HCT116 (cell line): Measurements from ENCODE around the gene ATRN. TPM values are rescaled to one million over a fixed set of nuclear protein-coding genes. Genes with fewer than 3 reads are reported as not detected.

ENCODE experiments used
- ATAC-seq: fragments of 200-7000 bp; cut with Tn5 transposase; 2 replicates; pipeline ENCODE4 v1.9.1; 2020; ENCODE audit warnings: mild to moderate bottlenecking, moderate library complexity
- BruUV-seq: library from RNA; stranded (reverse); fragments of 400-500 nt; replicated peaks from 2 replicates; lab custom pipeline; 2021; lab: Mats Ljungman, UMichigan
- CTCF ChIA-PET: fragments of 300-600 bp; sonication (Branson Sonifier 250); formaldehyde crosslinking; loops from one replicate; lab custom pipeline; 2021; ENCODE audit warnings: antibody characterized with exemption; lab: Charles Lee
- POLR2A ChIA-PET: fragments of 300-600, 350-600 bp; sonication (Branson Sonifier 250); formaldehyde crosslinking; loops from one replicate; lab custom pipeline; 2021; ENCODE audit warnings: antibody characterized with exemption; lab: Charles Lee
- RAD21 ChIA-PET, 2 experiments: fragments of 300-600 bp; sonication (Branson Sonifier 250); formaldehyde crosslinking; loops; one replicate each; lab custom pipeline; 2023; ENCODE audit warnings: low total read pairs in 2 of 2; ENCODE audit not compliant: uncharacterized antibody in 2 of 2, unreplicated experiment in 2 of 2, low non-redundant PET in 1 of 2; lab: Charles Lee
- DNase-seq: peaks from one replicate; pipeline ENCODE4 v3.0.0-alpha.2; 2010; ENCODE audit warnings: low read depth, low spot score
- H2AFZ ChIP-seq: fragments of 200-600 bp; shearing (Covaris generic), sonication (generic); 2 replicates; pipeline ENCODE4 v1.6.1; 2017; ENCODE audit warnings: low read depth, mixed run types, mixed read lengths, antibody characterized with exemption, low read length; ENCODE audit not compliant: poor library complexity, severe bottlenecking
- H3K27ac ChIP-seq: 2 replicates; pipeline ENCODE4 v1.5.1; 2012; ENCODE audit warnings: low read depth, low read length
- H3K27me3 ChIP-seq: fragments of 200-600 bp; sonication (generic); 2 replicates; pipeline ENCODE4 v1.6.1; 2016; ENCODE audit warnings: mixed run types, low read length, mixed read lengths; ENCODE audit not compliant: insufficient read depth
- H3K36me3 ChIP-seq, 2 experiments: fragments of 200-500 bp in 1 of 2; fragments of 200-600 bp in 1 of 2; sonication (Bioruptor generic) in 1 of 2; sonication (generic) in 1 of 2; 2 replicates each; pipeline versions ENCODE4 v1.5.1 to v1.6.1; 2014 to 2016; ENCODE audit warnings: low read length in 2 of 2, inconsistent platforms in 1 of 2, mixed read lengths in 1 of 2, mixed run types in 1 of 2; ENCODE audit not compliant: insufficient read depth in 2 of 2, control insufficient read depth in 1 of 2
- H3K4me1 ChIP-seq, 2 experiments: fragments of 200-600 bp in 1 of 2; sonication (generic) in 1 of 2; 2 replicates each; pipeline versions ENCODE4 v1.5.1 to v1.6.1; 2012 to 2017; ENCODE audit warnings: low read length in 2 of 2, inconsistent platforms in 1 of 2, mild to moderate bottlenecking in 1 of 2, mixed read lengths in 1 of 2, mixed run types in 1 of 2, moderate library complexity in 1 of 2; ENCODE audit not compliant: insufficient read depth in 2 of 2, control insufficient read depth in 1 of 2
- H3K4me2 ChIP-seq: fragments of 200-600 bp; sonication (generic); 2 replicates; pipeline ENCODE4 v1.6.1; 2017; ENCODE audit warnings: mixed run types, low read length, mixed read lengths
- H3K4me3 ChIP-seq, 2 experiments: fragments of 200-600 bp in 1 of 2; sonication (generic) in 1 of 2; replicated peaks in 1 of 2; 2 replicates each; pipeline ENCODE4 v1.5.1; 2011 to 2016; ENCODE audit warnings: low read length in 2 of 2, control low read depth in 1 of 2, low read depth in 1 of 2, mild to moderate bottlenecking in 1 of 2, mixed read lengths in 1 of 2, mixed run types in 1 of 2
- H3K79me2 ChIP-seq: fragments of 200-600 bp; sonication (generic); 2 replicates; pipeline ENCODE4 v1.6.1; 2017; ENCODE audit warnings: mild to moderate bottlenecking, mixed run types, low read length, moderate library complexity, mixed read lengths; ENCODE audit not compliant: insufficient read depth
- H3K9ac ChIP-seq: fragments of 200-600 bp; sonication (generic); 2 replicates; pipeline ENCODE4 v1.6.1; 2016; ENCODE audit warnings: low read length, mixed read lengths
- H3K9me2 ChIP-seq: fragments of 200-600 bp; sonication (generic), shearing (Covaris generic); 2 replicates; pipeline ENCODE4 v1.6.1; 2017; ENCODE audit warnings: mixed run types, mild to moderate bottlenecking, moderate library complexity; ENCODE audit not compliant: insufficient read depth
- H3K9me3 ChIP-seq, 2 experiments: fragments of 200-500 bp in 1 of 2; fragments of 200-600 bp in 1 of 2; sonication (Bioruptor generic) in 1 of 2; sonication (generic) in 1 of 2; 2 replicates each; pipeline ENCODE4 v1.6.1; 2014 to 2017; ENCODE audit warnings: low read length in 2 of 2, mixed read lengths in 2 of 2, inconsistent platforms in 1 of 2, low read depth in 1 of 2, mild to moderate bottlenecking in 1 of 2, mixed run types in 1 of 2, moderate library complexity in 1 of 2; ENCODE audit not compliant: control insufficient read depth in 1 of 2, insufficient read depth in 1 of 2
- H4K20me1 ChIP-seq: fragments of 200-600 bp; sonication (generic), shearing (Covaris generic); 2 replicates; pipeline ENCODE4 v1.6.1; 2017; ENCODE audit warnings: mixed run types, mild to moderate bottlenecking, moderate library complexity; ENCODE audit not compliant: insufficient read depth
- EGR1 ChIP-seq: IDR thresholded peaks from 2 replicates; pipeline ENCODE4 v1.6.1; 2012; ENCODE audit warnings: low read depth
- ELF1 ChIP-seq: IDR thresholded peaks from 2 replicates; pipeline ENCODE4 v1.6.1; 2012; ENCODE audit warnings: low read depth, borderline replicate concordance
- EZH2 ChIP-seq: fragments of 200-600 bp; sonication (generic); IDR thresholded peaks from 2 replicates; pipeline ENCODE4 v1.6.1; 2017; ENCODE audit warnings: antibody characterized with exemption, mixed run types
- EZH2phosphoT487 ChIP-seq: fragments of 200-600 bp; IDR thresholded peaks from 2 replicates; pipeline ENCODE4 v1.6.1; 2018; ENCODE audit warnings: antibody characterized with exemption, borderline replicate concordance
- POLR2A ChIP-seq: IDR thresholded peaks from 2 replicates; pipeline ENCODE4 v1.7.0; 2011; ENCODE audit warnings: borderline replicate concordance; ENCODE audit not compliant: insufficient read depth, insufficient read length; ENCODE audit errors: extremely low read depth
- POLR2AphosphoS5 ChIP-seq: IDR thresholded peaks from 2 replicates; pipeline ENCODE4 v1.6.1; 2011; ENCODE audit warnings: mild to moderate bottlenecking, low read depth, low read length, moderate library complexity
- RAD21 ChIP-seq: IDR thresholded peaks from 2 replicates; pipeline ENCODE4 v1.6.1; 2012; ENCODE audit warnings: low read depth, mild to moderate bottlenecking
- REST ChIP-seq: IDR thresholded peaks from 2 replicates; pipeline ENCODE4 v1.6.1; 2012; ENCODE audit warnings: low read depth
- SP1 ChIP-seq: IDR thresholded peaks from 2 replicates; pipeline ENCODE4 v1.6.1; 2012; ENCODE audit warnings: low read depth
- YY1 ChIP-seq: IDR thresholded peaks from 2 replicates; pipeline ENCODE4 v1.6.1; 2011; ENCODE audit warnings: low read length, low read depth, moderate library complexity, mild to moderate bottlenecking; ENCODE audit not compliant: insufficient replicate concordance; ENCODE audit errors: extremely low read depth
- ZBTB33 ChIP-seq: IDR thresholded peaks from 2 replicates; pipeline ENCODE4 v1.6.1; 2011; ENCODE audit warnings: mild to moderate bottlenecking, low read length, moderate library complexity; ENCODE audit not compliant: insufficient replicate concordance; ENCODE audit errors: extremely low read depth
- intact Hi-C: fragments of 100-400 bp; cut with micrococcal nuclease; formaldehyde crosslinking; loops from 2 replicates; pipeline ENCODE4 v1.10.0; 2022
- total RNA-seq: library from RNA; stranded (reverse); gene quantifications from one replicate; pipeline ENCODE4 v1.2.1, GENCODE V29; 2021; ENCODE audit not compliant: unreplicated experiment
- TF ChIP-seq, protein P1 (sequence below), 3 experiments: fragments of 200-600 bp in 1 of 3; sonication (generic) in 1 of 3; IDR thresholded peaks in 2 of 3; conservative IDR thresholded peaks in 1 of 3; 2 replicates each; pipeline ENCODE4 v1.5.1; 2012 to 2017; ENCODE audit warnings: low read depth in 2 of 3, low read length in 2 of 3, antibody characterized with exemption in 1 of 3, borderline replicate concordance in 1 of 3, control low read depth in 1 of 3, mild to moderate bottlenecking in 1 of 3, mixed read lengths in 1 of 3, mixed run types in 1 of 3, moderate library complexity in 1 of 3; ENCODE audit not compliant: insufficient read depth in 1 of 3

ATRN gene
- total RNA-seq, 1 experiment from 2014 or later, result 24.4 TPM

DNA sequence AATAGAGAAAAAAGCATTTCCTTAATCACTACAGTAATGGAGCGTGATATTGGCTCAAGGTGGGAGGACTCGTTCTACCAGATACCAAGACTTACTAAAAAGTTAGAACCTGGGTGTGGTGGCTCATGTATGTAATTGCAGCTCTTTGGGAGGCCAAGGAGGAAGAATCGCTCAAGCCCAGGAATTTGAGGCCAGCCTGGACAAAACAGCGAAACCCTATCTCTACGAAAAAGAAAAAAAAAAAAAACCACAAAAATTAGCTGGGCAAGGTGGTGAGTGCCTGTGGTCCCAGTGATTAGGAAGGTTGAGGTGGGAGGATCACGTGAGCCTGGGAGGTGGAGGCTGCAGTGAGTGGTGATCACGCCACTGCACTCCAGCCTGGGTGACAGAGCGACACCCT lies 24.0 kb upstream of the ATRN start:
- H3K4me1 ChIP-seq, result peaks cover 0 to 3% of the 10 kb centered on the region in 2 experiments; a peak in 1 of 4 replicates
- CTCF ChIA-PET, result no interaction called here
- no peak overlapping the region for H3K4me3 ChIP-seq
- no peak for TF ChIP-seq POLR2A
- TF ChIP-seq REST, result no peak
- TF ChIP-seq ELF1, result no peak
- TF ChIP-seq RAD21, result no peak
- TF ChIP-seq EZH2, result no peak
- TF ChIP-seq YY1, result no peak
- TF ChIP-seq, protein P1, sequence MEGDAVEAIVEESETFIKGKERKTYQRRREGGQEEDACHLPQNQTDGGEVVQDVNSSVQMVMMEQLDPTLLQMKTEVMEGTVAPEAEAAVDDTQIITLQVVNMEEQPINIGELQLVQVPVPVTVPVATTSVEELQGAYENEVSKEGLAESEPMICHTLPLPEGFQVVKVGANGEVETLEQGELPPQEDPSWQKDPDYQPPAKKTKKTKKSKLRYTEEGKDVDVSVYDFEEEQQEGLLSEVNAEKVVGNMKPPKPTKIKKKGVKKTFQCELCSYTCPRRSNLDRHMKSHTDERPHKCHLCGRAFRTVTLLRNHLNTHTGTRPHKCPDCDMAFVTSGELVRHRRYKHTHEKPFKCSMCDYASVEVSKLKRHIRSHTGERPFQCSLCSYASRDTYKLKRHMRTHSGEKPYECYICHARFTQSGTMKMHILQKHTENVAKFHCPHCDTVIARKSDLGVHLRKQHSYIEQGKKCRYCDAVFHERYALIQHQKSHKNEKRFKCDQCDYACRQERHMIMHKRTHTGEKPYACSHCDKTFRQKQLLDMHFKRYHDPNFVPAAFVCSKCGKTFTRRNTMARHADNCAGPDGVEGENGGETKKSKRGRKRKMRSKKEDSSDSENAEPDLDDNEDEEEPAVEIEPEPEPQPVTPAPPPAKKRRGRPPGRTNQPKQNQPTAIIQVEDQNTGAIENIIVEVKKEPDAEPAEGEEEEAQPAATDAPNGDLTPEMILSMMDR (IDR thresholded peaks at IDR 0.05 in 2 of 3, conservative IDR thresholded peaks at IDR 0.05 in 1 of 3; ENCODE audit: borderline replicate concordance in 1 of 3, insufficient read depth in 1 of 3, low read depth in 2 of 3, low read length in 2 of 3), result no peak
- TF ChIP-seq ZBTB33, result no peak
- no peak for TF ChIP-seq POLR2AphosphoS5
- TF ChIP-seq SP1, result no peak
- TF ChIP-seq EGR1, result no peak
- no peak for TF ChIP-seq EZH2phosphoT487
- H3K27ac ChIP-seq, result no peak overlapping the region
- no peak overlapping the region for H3K9ac ChIP-seq
- POLR2A ChIA-PET, result no interaction called here
- no peaks in the 10 kb centered on the region for H3K79me2 ChIP-seq
- intact Hi-C loops, result no loop called here
- H3K27me3 ChIP-seq, result no peaks in the 10 kb centered on the region
- BruUV-seq, result no TSS peak
- H4K20me1 ChIP-seq, result no peaks in the 10 kb centered on the region
- H3K9me2 ChIP-seq, result no peaks in the 10 kb centered on the region
- DNase-seq (peak; percentile 6), ATAC-seq (no peak)
- no peaks in the 10 kb centered on the region for H3K9me3 ChIP-seq
- H3K36me3 ChIP-seq, result no peaks in the 10 kb centered on the region
- RAD21 ChIA-PET, result no interaction called here
- no peak overlapping the region for H3K4me2 ChIP-seq
- H2AFZ ChIP-seq, result no peak overlapping the region
